CD4-positive, CD25-positive, alpha-beta regulatory T cell (primary cell): Measurements from ENCODE around the gene ABCC1. TPM values are rescaled to one million over a fixed set of nuclear protein-coding genes. Genes with fewer than 3 reads are reported as not detected.
"Not testable (repeated sequence)": the region's sequence is repeated elsewhere in the genome, so short reads cannot be mapped to it uniquely, and the experiment has no call there.

Experiments used
- ATAC-seq, 2 donors: fragments of 150-1000 bp; cut with Tn5 transposase; one replicate each; pipeline ENCODE4 v1.10.0; 2021; ENCODE audit warnings: low read depth in 2 of 2, moderate number of reproducible peaks in 2 of 2, moderate library complexity in 1 of 2
- DNase-seq, 3 donors: peaks; one replicate each; pipeline versions ENCODE4 v3.0.0 to v3.0.0-alpha.2; 2012 to 2022; ENCODE audit warnings: mixed read lengths in 1 of 3
- H3K27ac ChIP-seq: one replicate; pipeline ENCODE4 v1.7.0; 2013; ENCODE audit warnings: mild to moderate bottlenecking, low read length; ENCODE audit not compliant: insufficient read depth, poor library complexity, severe bottlenecking
- H3K27me3 ChIP-seq: one replicate; pipeline ENCODE4 v1.7.0; 2013; ENCODE audit warnings: low read length; ENCODE audit not compliant: control insufficient read depth, insufficient read depth
- H3K36me3 ChIP-seq: one replicate; pipeline ENCODE4 v1.7.0; 2013; ENCODE audit warnings: mild to moderate bottlenecking, low read length, moderate library complexity; ENCODE audit not compliant: control insufficient read depth, insufficient read depth
- H3K4me1 ChIP-seq: 2 replicates; pipeline ENCODE4 v1.7.0; 2013; ENCODE audit warnings: mild to moderate bottlenecking, low read length; ENCODE audit not compliant: insufficient read depth, control insufficient read depth, poor library complexity, severe bottlenecking
- H3K4me3 ChIP-seq: one replicate; pipeline ENCODE4 v1.7.0; 2013; ENCODE audit warnings: low read depth, mild to moderate bottlenecking, low read length, moderate library complexity
- H3K9me3 ChIP-seq, 2 experiments: 1 replicate in 1 of 2; 2 replicates in 1 of 2; pipeline ENCODE4 v1.7.0; 2013; ENCODE audit warnings: low read length in 2 of 2, mild to moderate bottlenecking in 1 of 2, moderate library complexity in 1 of 2; ENCODE audit not compliant: control insufficient read depth in 2 of 2
- H3K27ac Mint-ChIP-seq, 3 donors: one replicate each; pipeline ENCODE4 v1.8.0; 2020 to 2022; ENCODE audit warnings: mild to moderate bottlenecking in 3 of 3, mixed read lengths in 3 of 3, moderate library complexity in 2 of 3
- H3K27me3 Mint-ChIP-seq: one replicate; pipeline ENCODE4 v1.8.0; 2022; ENCODE audit warnings: mild to moderate bottlenecking, mixed read lengths
- H3K36me3 Mint-ChIP-seq: one replicate; pipeline ENCODE4 v1.8.0; 2020; ENCODE audit warnings: mixed read lengths
- H3K4me1 Mint-ChIP-seq, 4 donors: one replicate each; pipeline ENCODE4 v1.8.0; 2020 to 2022; ENCODE audit warnings: mixed read lengths in 4 of 4, mild to moderate bottlenecking in 1 of 4
- H3K4me3 Mint-ChIP-seq, 4 donors: one replicate each; pipeline ENCODE4 v1.8.0; 2020 to 2022; ENCODE audit warnings: mild to moderate bottlenecking in 4 of 4, mixed read lengths in 4 of 4, moderate library complexity in 3 of 4
- H3K9me3 Mint-ChIP-seq, 7 donors: one replicate each; pipeline ENCODE4 v1.8.0; 2020 to 2022; ENCODE audit warnings: mixed read lengths in 7 of 7, mild to moderate bottlenecking in 3 of 7, moderate library complexity in 2 of 7
- polyA plus RNA-seq, 4 donors: library from polyadenylated mRNA; unstranded; fragments of 300-500 nt; fragmentation: Illumina TruSeq; gene quantifications; one replicate each; pipeline ENCODE4 v1.2.3, GENCODE V29; 2021
- total RNA-seq: library from RNA; stranded (reverse); gene quantifications from one replicate; pipeline ENCODE4 v1.2.3, GENCODE V29; 2022

ABCC1 gene
- total and polyA plus RNA-seq, 5 donors from 2014 or later: 6.9 to 103 (median 8.7) TPM

GRCh38 chr16:15913046-15913698 lies 36.2 kb upstream of the ABCC1 start:
- ATAC-seq (no peak), DNase-seq (no peak)
- Histone ChIP-seq H3K27me3 (no peaks in the 10 kb centered on the region), H3K36me3 (no peaks in the 10 kb centered on the region), H3K4me1 (peaks cover 11% of the 10 kb centered on the region), H3K4me3 (no peak overlapping the region), H3K9me3 (no peaks in the 10 kb centered on the region), H3K27ac (no peak overlapping the region)
- peaks cover 10% of the 10 kb centered on the region for H3K27me3 Mint-ChIP-seq
- peaks cover 0 to 5% (median 0%) of the 10 kb centered on the region in 7 donors for H3K9me3 Mint-ChIP-seq
- peak overlapping the region in 3 of 4 donors; percentile 66 to 80 (median 76) for H3K4me3 Mint-ChIP-seq
- peak overlapping the region; percentile 74 to 84 (median 82) for H3K27ac Mint-ChIP-seq
- H3K4me1 Mint-ChIP-seq: peaks cover 8 to 21% (median 14%) of the 10 kb centered on the region in 4 donors
- H3K36me3 Mint-ChIP-seq: no peaks in the 10 kb centered on the region

GRCh38 chr16:15915555-15916081 lies 33.8 kb upstream of the ABCC1 start:
- Mint-ChIP-seq H3K4me3 (no peak overlapping the region), H3K9me3 (peaks cover 0 to 5% (median 0%) of the 10 kb centered on the region in 7 donors), H3K36me3 (no peaks in the 10 kb centered on the region), H3K27me3 (peaks cover 14% of the 10 kb centered on the region), H3K4me1 (peaks cover 8 to 21% (median 14%) of the 10 kb centered on the region in 4 donors), H3K27ac (no peak overlapping the region)
- DNase-seq: no peak
- Histone ChIP-seq H3K4me1 (peaks cover 11% of the 10 kb centered on the region), H3K4me3 (no peak overlapping the region), H3K27ac (no peak overlapping the region), H3K36me3 (no peaks in the 10 kb centered on the region), H3K27me3 (no peaks in the 10 kb centered on the region), H3K9me3 (no peaks in the 10 kb centered on the region)
- ATAC-seq: no peak

- no peak overlapping the region for H3K4me3 Mint-ChIP-seq
- DNase-seq: no peak
- H3K27ac Mint-ChIP-seq: no peak overlapping the region
- H3K9me3 ChIP-seq: no peaks in the 10 kb centered on the region
- H3K4me1 ChIP-seq: peaks cover 11% of the 10 kb centered on the region
- no peaks in the 10 kb centered on the region for H3K36me3 ChIP-seq
- H3K27ac ChIP-seq: no peak overlapping the region
- H3K36me3 Mint-ChIP-seq: no peaks in the 10 kb centered on the region
- no peaks in the 10 kb centered on the region for H3K27me3 ChIP-seq
- H3K9me3 Mint-ChIP-seq: peaks cover 0 to 4% (median 0%) of the 10 kb centered on the region in 7 donors
- peaks cover 8 to 16% (median 11%) of the 10 kb centered on the region in 4 donors for H3K4me1 Mint-ChIP-seq
- peaks cover 14% of the 10 kb centered on the region for H3K27me3 Mint-ChIP-seq
- no peak overlapping the region for H3K4me3 ChIP-seq
- no peak for ATAC-seq
These were observed 33.1 kb upstream of the ABCC1 start for GRCh38 chr16:15916323-15916722.

GRCh38 chr16:15918314-15918713 lies 31.1 kb upstream of the ABCC1 start:
- not testable (repeated sequence) for H3K4me1 ChIP-seq, H3K4me3 Mint-ChIP-seq, ATAC-seq, H3K27me3 ChIP-seq, H3K9me3 ChIP-seq, H3K9me3 Mint-ChIP-seq, H3K4me3 ChIP-seq, H3K36me3 Mint-ChIP-seq, H3K36me3 ChIP-seq, H3K27ac ChIP-seq, DNase-seq, H3K4me1 Mint-ChIP-seq
- Mint-ChIP-seq H3K27me3 (peaks cover 11% of the 10 kb centered on the region), H3K27ac (peak overlapping the region in 2 of 3 donors; percentile 33 to 62)

GRCh38 chr16:15919331-15919730 lies 30.1 kb upstream of the ABCC1 start:
- no peaks in the 10 kb centered on the region for H3K36me3 Mint-ChIP-seq
- H3K27me3 Mint-ChIP-seq: peaks cover 11% of the 10 kb centered on the region
- H3K4me3 Mint-ChIP-seq: no peak overlapping the region
- DNase-seq (no peak), ATAC-seq (no peak)
- no peak overlapping the region for H3K4me3 ChIP-seq
- no peaks in the 10 kb centered on the region for H3K4me1 ChIP-seq
- no peak overlapping the region for H3K27ac ChIP-seq
- peaks cover 0 to 4% (median 0%) of the 10 kb centered on the region in 7 donors for H3K9me3 Mint-ChIP-seq
- H3K9me3 ChIP-seq: no peaks in the 10 kb centered on the region
- H3K4me1 Mint-ChIP-seq: peaks cover 0 to 3% (median 0%) of the 10 kb centered on the region in 4 donors
- H3K27me3 ChIP-seq: no peaks in the 10 kb centered on the region
- no peaks in the 10 kb centered on the region for H3K36me3 ChIP-seq
- H3K27ac Mint-ChIP-seq: no peak overlapping the region

GRCh38 chr16:15924996-15925395 lies 24.4 kb upstream of the ABCC1 start:
- H3K4me1 Mint-ChIP-seq: no peaks in the 10 kb centered on the region

GRCh38 chr16:15925631-15926030 lies 23.8 kb upstream of the ABCC1 start:
- ATAC-seq: no peak
- H3K4me3 ChIP-seq: no peak overlapping the region

More at GRCh38 chr16:15924996-15925395, 24.4 kb upstream of the ABCC1 start:
- DNase-seq (no peak), ATAC-seq (no peak)
- Mint-ChIP-seq H3K27ac (no peak overlapping the region), H3K36me3 (no peaks in the 10 kb centered on the region), H3K27me3 (peaks cover 6% of the 10 kb centered on the region), H3K9me3 (no peaks in the 10 kb centered on the region), H3K4me3 (no peak overlapping the region)
- Histone ChIP-seq H3K36me3 (no peaks in the 10 kb centered on the region), H3K9me3 (no peaks in the 10 kb centered on the region), H3K27ac (no peak overlapping the region), H3K4me3 (no peak overlapping the region), H3K27me3 (no peaks in the 10 kb centered on the region), H3K4me1 (no peaks in the 10 kb centered on the region)

More at GRCh38 chr16:15925631-15926030, 23.8 kb upstream of the ABCC1 start:
- Mint-ChIP-seq H3K27me3 (no peaks in the 10 kb centered on the region), H3K4me3 (no peak overlapping the region), H3K27ac (no peak overlapping the region), H3K9me3 (no peaks in the 10 kb centered on the region), H3K36me3 (no peaks in the 10 kb centered on the region), H3K4me1 (no peaks in the 10 kb centered on the region)
- no peaks in the 10 kb centered on the region for H3K27me3 ChIP-seq
- no peaks in the 10 kb centered on the region for H3K9me3 ChIP-seq
- no peaks in the 10 kb centered on the region for H3K4me1 ChIP-seq
- no peak overlapping the region for H3K27ac ChIP-seq
- DNase-seq: no peak
- no peaks in the 10 kb centered on the region for H3K36me3 ChIP-seq
